HEK293T (cell line): ENCODE measurements around the gene C1QTNF3.

ENCODE experiments used
- ARNT ChIP-seq: fragments of 450-650 bp; IDR thresholded peaks from 2 replicates; pipeline ENCODE4 v1.6.1; 2017; ENCODE audit warnings: mild to moderate bottlenecking
- ELF4 ChIP-seq: fragments of 450-650 bp; IDR thresholded peaks from 2 replicates; pipeline ENCODE4 v1.6.1; 2017; ENCODE audit warnings: antibody characterized with exemption
- FOXA1 ChIP-seq: fragments of 450-650 bp; IDR thresholded peaks from 2 replicates; pipeline ENCODE4 v1.6.1; 2016; ENCODE audit warnings: mild to moderate bottlenecking
- FOXM1 ChIP-seq: fragments of 450-650 bp; IDR thresholded peaks from 2 replicates; pipeline ENCODE4 v1.6.1; 2017; ENCODE audit warnings: mild to moderate bottlenecking, borderline replicate concordance
- PKNOX1 ChIP-seq: fragments of 450-650 bp; IDR thresholded peaks from 2 replicates; pipeline ENCODE4 v1.6.1; 2016
- SP1 ChIP-seq: fragments of 450-650 bp; IDR thresholded peaks from 2 replicates; pipeline ENCODE4 v1.6.1; 2017
- SUZ12 ChIP-seq: fragments of 450-650 bp; IDR thresholded peaks from 2 replicates; pipeline ENCODE4 v1.6.1; 2016; ENCODE audit warnings: mild to moderate bottlenecking
- TARDBP ChIP-seq: fragments of 450-650 bp; IDR thresholded peaks from 2 replicates; pipeline ENCODE4 v1.6.1; 2016

- TF ChIP-seq SUZ12 (no peak), PKNOX1 (no peak), TARDBP (no peak), ARNT (no peak), SP1 (no peak), FOXA1 (no peak), FOXM1 (no peak), ELF4 (no peak)
Measured at GRCh38 chr5:34047143-34047542, 4.1 kb upstream of the C1QTNF3 start.
